Measurements from ENCODE around the gene ZFP36.

- TF ChIP-seq CTCF (IDR thresholded peaks at IDR 0.05; ENCODE audit: low read depth, low read length) (no peak), EZH2phosphoT487 (IDR thresholded peaks at IDR 0.05; ENCODE audit: low read depth) (no peak)
These were observed 39.9 kb downstream of the ZFP36 start for GRCh38 chr19:39446365-39447084.
